GM21390 (cell line): ENCODE data around the gene ZNF280A.
"Not testable (repeated sequence)": the region's sequence is repeated elsewhere in the genome, so short reads cannot be mapped to it uniquely, and the experiment has no call there.

Source experiments
- ATAC-seq: cut with Tn5 transposase; IDR thresholded peaks from one replicate; pipeline ENCODE4 v1.9.1; 2021; ENCODE audit not compliant: unreplicated experiment

Gene ZNF280A

GRCh38 chr22:22513619-22514018 lies 6.5 kb downstream of the ZNF280A start:
- ATAC-seq: no peak

- no peak for ATAC-seq
Measured at GRCh38 chr22:22512951-22513350, 7.1 kb downstream of the ZNF280A start.

GRCh38 chr22:22510833-22511232 lies 9.2 kb downstream of the ZNF280A start:
- not testable (repeated sequence) for ATAC-seq

GRCh38 chr22:22509912-22510311 lies 10.2 kb downstream of the ZNF280A start:
- not testable (repeated sequence) for ATAC-seq

- peak; percentile 69 for ATAC-seq
Measured at GRCh38 chr22:22508274-22509176, 11.5 kb downstream of the ZNF280A start, which contains the start of gene ZNF280B. Gene ZNF280B, minus strand, starts transcription at chr22:22508742. Its CDS starts 19,344 bp downstream, at chr22:22489398.

GRCh38 chr22:22507743-22508273 lies 12.3 kb downstream of the ZNF280A start:
- no peak for ATAC-seq

GRCh38 chr22:22506736-22507135 lies 13.3 kb downstream of the ZNF280A start:
- no peak for ATAC-seq

GRCh38 chr22:22498267-22498666 lies 21.8 kb downstream of the ZNF280A start:
- ATAC-seq: no peak

GRCh38 chr22:22491589-22491988 lies 28.5 kb downstream of the ZNF280A start:
- ATAC-seq: not testable (repeated sequence)

GRCh38 chr22:22488736-22489135 lies 31.3 kb downstream of the ZNF280A start:
- ATAC-seq: no peak

- ATAC-seq: no peak
Measured at GRCh38 chr22:22487869-22488597, 32.0 kb downstream of the ZNF280A start.

- ATAC-seq: no peak
Measured at GRCh38 chr22:22487059-22487458, 33.0 kb downstream of the ZNF280A start.

GRCh38 chr22:22486132-22486899 lies 33.8 kb downstream of the ZNF280A start:
- ATAC-seq: no peak

GRCh38 chr22:22485524-22485923 lies 34.5 kb downstream of the ZNF280A start:
- ATAC-seq: no peak

GRCh38 chr22:22484023-22484422 lies 36.0 kb downstream of the ZNF280A start:
- ATAC-seq: no peak

- ATAC-seq: no peak
Measured at GRCh38 chr22:22480940-22481339, 39.1 kb downstream of the ZNF280A start.

GRCh38 chr22:22479999-22480532 lies 40.0 kb downstream of the ZNF280A start:
- no peak for ATAC-seq

- ATAC-seq: no peak
Measured at GRCh38 chr22:22479116-22479515, 41.0 kb downstream of the ZNF280A start.

- ATAC-seq: no peak
Measured at GRCh38 chr22:22478470-22478869, 41.6 kb downstream of the ZNF280A start.

GRCh38 chr22:22474733-22475132 lies 45.3 kb downstream of the ZNF280A start:
- no peak for ATAC-seq

- ATAC-seq: not testable (repeated sequence)
Measured at GRCh38 chr22:22471104-22471503, 49.0 kb downstream of the ZNF280A start.
